GM12891 (cell line): Measurements from ENCODE around the gene GUCY1A1.

Source experiments
- PAX5 ChIP-seq: IDR thresholded peaks from 2 replicates; pipeline ENCODE4 v1.6.1; 2011; ENCODE audit warnings: low read length, moderate library complexity, mild to moderate bottlenecking; ENCODE audit not compliant: insufficient read depth, severe bottlenecking
- POLR2A ChIP-seq: IDR thresholded peaks from 2 replicates; pipeline ENCODE4 v1.6.1; 2011; ENCODE audit warnings: low read depth, low read length, control low read depth
- POLR2AphosphoS5 ChIP-seq: IDR thresholded peaks from 2 replicates; pipeline ENCODE4 v1.6.1; 2011; ENCODE audit warnings: low read depth, low read length, control low read depth
- POU2F2 ChIP-seq: IDR thresholded peaks from 2 replicates; pipeline ENCODE4 v1.6.1; 2011; ENCODE audit warnings: low read depth, mild to moderate bottlenecking, control low read depth, low read length, moderate library complexity
- SPI1 ChIP-seq: IDR thresholded peaks from 2 replicates; pipeline ENCODE4 v1.6.1; 2011; ENCODE audit warnings: low read depth, low read length, control low read depth
- TAF1 ChIP-seq: IDR thresholded peaks from 2 replicates; pipeline ENCODE4 v1.6.1; 2011; ENCODE audit warnings: low read depth, low read length, control low read depth

DNA sequence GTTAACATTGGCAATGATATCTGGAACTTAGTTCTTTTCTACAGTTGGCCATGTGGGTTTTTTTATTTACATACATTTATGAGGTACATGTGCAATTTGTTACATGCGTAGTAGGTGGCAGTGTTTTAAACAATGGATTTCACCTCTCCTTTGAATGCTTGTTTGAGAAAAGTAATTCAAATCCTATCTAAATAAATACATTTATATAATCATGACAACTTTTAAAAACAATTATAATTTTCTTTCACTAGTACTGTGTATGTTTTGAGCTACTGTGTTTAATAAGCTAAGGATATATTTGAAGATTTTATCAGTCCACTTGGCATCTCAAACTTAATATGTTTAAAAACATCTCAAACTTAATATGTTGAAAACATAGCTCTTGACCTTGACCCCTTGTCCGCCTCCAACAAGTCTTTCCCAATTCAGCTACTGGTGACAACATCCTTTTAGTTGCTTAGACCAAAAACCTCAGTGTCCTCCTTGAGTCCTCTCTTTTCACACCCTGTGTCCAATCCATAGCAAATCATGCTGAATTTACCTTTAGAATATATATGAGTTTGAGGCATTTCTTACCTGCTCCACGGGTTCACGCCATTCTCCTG is 106.7 kb downstream of the GUCY1A1 start:
- TF ChIP-seq POLR2A (no peak), POLR2AphosphoS5 (no peak), TAF1 (no peak), SPI1 (no peak), POU2F2 (no peak), PAX5 (no peak)
